ENCODE results near the gene CPPED1. TPM values are rescaled to one million over a fixed set of nuclear protein-coding genes. Genes with fewer than 3 reads are reported as not detected.

The CPPED1 gene
- total RNA-seq, 2 donors from 2014 or later, result 8.4 to 14.7 TPM

GRCh38 chr16:12639044-12639443 is 164.6 kb downstream of the CPPED1 start:
- Histone ChIP-seq H3K36me3 (ENCODE audit: control insufficient read depth, insufficient read depth, low read length) (no peaks in the 10 kb centered on the region), H3K4me3 (ENCODE audit: low read length) (no peak overlapping the region), H3K4me1 (ENCODE audit: control insufficient read depth, insufficient read depth, low read length) (no peaks in the 10 kb centered on the region), H3K27ac (ENCODE audit: low read depth, low read length) (no peak overlapping the region), H3K9me3 (ENCODE audit: control insufficient read depth, low read length) (no peaks in the 10 kb centered on the region), H3K9ac (ENCODE audit: extremely low read depth, low read length, poor library complexity, severe bottlenecking) (no peak overlapping the region), H3K27me3 (ENCODE audit: control insufficient read depth, insufficient read depth, low read length, poor library complexity, severe bottlenecking) (no peaks in the 10 kb centered on the region)
- no peak for TF ChIP-seq CTCF (conservative IDR thresholded peaks at IDR 0.05)
- Mint-ChIP-seq H3K9me3 (peaks cover 5% of the 10 kb centered on the region), H3K4me1 (no peaks in the 10 kb centered on the region), H3K27me3 (ENCODE audit: insufficient read depth) (peaks cover 2% of the 10 kb centered on the region), H3K27ac (no peak overlapping the region), H3K4me3 (no peak overlapping the region), H3K36me3 (ENCODE audit: low read depth) (no peaks in the 10 kb centered on the region)
- WGBS, 2 experiments (ENCODE audit: insufficient coverage in 1 of 2, insufficient read length in 1 of 2), result 82% methylated on average over 3 of the region's 4 CpGs; no CpG with 5 or more reads in 1 of the 2 experiments
- no peak for DNase-seq

GRCh38 chr16:12637002-12637401 is 166.7 kb downstream of the CPPED1 start:
- Histone ChIP-seq H3K9ac (ENCODE audit: extremely low read depth, low read length, poor library complexity, severe bottlenecking) (no peak overlapping the region), H3K9me3 (ENCODE audit: control insufficient read depth, low read length) (no peaks in the 10 kb centered on the region), H3K27me3 (ENCODE audit: control insufficient read depth, insufficient read depth, low read length, poor library complexity, severe bottlenecking) (no peaks in the 10 kb centered on the region), H3K4me3 (ENCODE audit: low read length) (no peak overlapping the region), H3K27ac (ENCODE audit: low read depth, low read length) (no peak overlapping the region), H3K4me1 (ENCODE audit: control insufficient read depth, insufficient read depth, low read length) (no peaks in the 10 kb centered on the region), H3K36me3 (ENCODE audit: control insufficient read depth, insufficient read depth, low read length) (no peaks in the 10 kb centered on the region)
- no peaks in the 10 kb centered on the region for H3K4me1 Mint-ChIP-seq
- no peak for TF ChIP-seq CTCF (conservative IDR thresholded peaks at IDR 0.05)
- WGBS, 2 experiments (ENCODE audit: insufficient coverage in 1 of 2, insufficient read length in 1 of 2), result 75 to 76% methylated on average over 10 to 12 of the region's 12 CpGs
- H3K36me3 Mint-ChIP-seq (ENCODE audit: low read depth), result no peaks in the 10 kb centered on the region
- peak; percentile 85 for DNase-seq
- H3K9me3 Mint-ChIP-seq, result no peaks in the 10 kb centered on the region
- no peaks in the 10 kb centered on the region for H3K27me3 Mint-ChIP-seq (ENCODE audit: insufficient read depth)
- no peak overlapping the region for H3K4me3 Mint-ChIP-seq
- H3K27ac Mint-ChIP-seq, result no peak overlapping the region

GRCh38 chr16:12629271-12629670 is 174.4 kb downstream of the CPPED1 start:
- H3K27me3 ChIP-seq (ENCODE audit: control insufficient read depth, insufficient read depth, low read length, poor library complexity, severe bottlenecking), result no peaks in the 10 kb centered on the region
- H3K27ac ChIP-seq (ENCODE audit: low read depth, low read length), result no peak overlapping the region
- no peaks in the 10 kb centered on the region for H3K36me3 ChIP-seq (ENCODE audit: control insufficient read depth, insufficient read depth, low read length)
- Mint-ChIP-seq H3K27ac (no peak overlapping the region), H3K9me3 (no peaks in the 10 kb centered on the region), H3K4me1 (peaks cover 2% of the 10 kb centered on the region), H3K27me3 (ENCODE audit: insufficient read depth) (no peaks in the 10 kb centered on the region), H3K4me3 (no peak overlapping the region), H3K36me3 (ENCODE audit: low read depth) (no peaks in the 10 kb centered on the region)
- DNase-seq, result no peak
- no peaks in the 10 kb centered on the region for H3K4me1 ChIP-seq (ENCODE audit: control insufficient read depth, insufficient read depth, low read length)
- no peak overlapping the region for H3K9ac ChIP-seq (ENCODE audit: extremely low read depth, low read length, poor library complexity, severe bottlenecking)
- H3K4me3 ChIP-seq (ENCODE audit: low read length), result no peak overlapping the region
- TF ChIP-seq CTCF (conservative IDR thresholded peaks at IDR 0.05), result no peak
- no peaks in the 10 kb centered on the region for H3K9me3 ChIP-seq (ENCODE audit: control insufficient read depth, low read length)
- 97 to 100% methylated on average over 5 to 9 of the region's 9 CpGs for WGBS, 2 experiments (ENCODE audit: insufficient coverage in 1 of 2, insufficient read length in 1 of 2)

Data from endodermal cell (in vitro differentiated cells).